Trophoblast cell (in vitro differentiated cells and primary cell): Measurements from ENCODE around the gene BRF1.
A peak's percentile ranks its signal among the peaks of the same experiment; 100 is the strongest.

Source experiments
- DNase-seq, 2 donors: peaks; one replicate each; pipeline ENCODE4 v3.0.0-alpha.2; 2016
- H2AFZ ChIP-seq: 2 replicates; pipeline ENCODE4 v1.6.1; 2013; ENCODE audit warnings: low read length, moderate library complexity, mild to moderate bottlenecking; ENCODE audit not compliant: insufficient read depth, poor library complexity
- H2AK5ac ChIP-seq: 2 replicates; pipeline ENCODE4 v1.6.1; 2013; ENCODE audit warnings: mild to moderate bottlenecking, low read length
- H2BK120ac ChIP-seq: 2 replicates; pipeline ENCODE4 v1.6.1; 2013; ENCODE audit warnings: low read length, mild to moderate bottlenecking, moderate library complexity; ENCODE audit not compliant: insufficient read depth, poor library complexity
- H2BK12ac ChIP-seq: 2 replicates; pipeline ENCODE4 v1.6.1; 2013; ENCODE audit warnings: mild to moderate bottlenecking, low read length, moderate library complexity
- H2BK5ac ChIP-seq: 2 replicates; pipeline ENCODE4 v1.6.1; 2013; ENCODE audit warnings: low read length, low read depth, moderate library complexity, mild to moderate bottlenecking; ENCODE audit not compliant: poor library complexity
- H3K14ac ChIP-seq: 2 replicates; pipeline ENCODE4 v1.6.1; 2013; ENCODE audit warnings: mild to moderate bottlenecking, low read length
- H3K18ac ChIP-seq: 2 replicates; pipeline ENCODE4 v1.6.1; 2013; ENCODE audit warnings: mild to moderate bottlenecking, low read length
- H3K23ac ChIP-seq: 2 replicates; pipeline ENCODE4 v1.6.1; 2013; ENCODE audit warnings: low read length
- H3K27ac ChIP-seq: 2 replicates; pipeline ENCODE4 v1.5.1; 2013; ENCODE audit warnings: low read depth, mild to moderate bottlenecking, inconsistent platforms, low read length, moderate library complexity
- H3K27me3 ChIP-seq: 2 replicates; pipeline ENCODE4 v1.6.1; 2013; ENCODE audit warnings: inconsistent platforms, mild to moderate bottlenecking, low read length, moderate library complexity; ENCODE audit not compliant: insufficient read depth
- H3K36me3 ChIP-seq, 2 experiments: 1 replicate in 1 of 2; 2 replicates in 1 of 2; pipeline ENCODE4 v1.6.1; 2013; ENCODE audit warnings: low read length in 2 of 2, mild to moderate bottlenecking in 2 of 2, moderate library complexity in 1 of 2; ENCODE audit not compliant: insufficient read depth in 2 of 2, control insufficient read depth in 1 of 2
- H3K4ac ChIP-seq: 2 replicates; pipeline ENCODE4 v1.6.1; 2013; ENCODE audit warnings: low read depth, mild to moderate bottlenecking, low read length, moderate library complexity
- H3K4me1 ChIP-seq, 2 experiments: 1 replicate in 1 of 2; 2 replicates in 1 of 2; pipeline ENCODE4 v1.6.1; 2013; ENCODE audit warnings: low read length in 2 of 2, mild to moderate bottlenecking in 2 of 2, moderate library complexity in 1 of 2; ENCODE audit not compliant: insufficient read depth in 2 of 2, control insufficient read depth in 1 of 2
- H3K4me2 ChIP-seq: 2 replicates; pipeline ENCODE4 v1.6.1; 2013; ENCODE audit warnings: inconsistent platforms, mild to moderate bottlenecking, low read length, moderate library complexity
- H3K4me3 ChIP-seq: 2 replicates; pipeline ENCODE4 v1.5.1; 2013; ENCODE audit warnings: mild to moderate bottlenecking, low read depth, low read length, inconsistent platforms
- H3K79me1 ChIP-seq: one replicate; pipeline ENCODE4 v1.6.1; 2013; ENCODE audit warnings: low read length
- H3K79me2 ChIP-seq: 2 replicates; pipeline ENCODE4 v1.6.1; 2013; ENCODE audit warnings: low read length, mild to moderate bottlenecking; ENCODE audit not compliant: control insufficient read depth, insufficient read depth, poor library complexity
- H3K9ac ChIP-seq: 2 replicates; pipeline ENCODE4 v1.6.1; 2013; ENCODE audit warnings: mild to moderate bottlenecking, low read length
- H3K9me3 ChIP-seq: 2 replicates; pipeline ENCODE4 v1.6.1; 2013; ENCODE audit warnings: low read depth, mild to moderate bottlenecking, control low read depth, inconsistent platforms, low read length; ENCODE audit not compliant: insufficient read depth
- H4K12ac ChIP-seq: 2 replicates; pipeline ENCODE4 v1.6.1; 2013; ENCODE audit warnings: low read depth, mild to moderate bottlenecking, low read length, moderate library complexity
- H4K8ac ChIP-seq: 2 replicates; pipeline ENCODE4 v1.6.1; 2013; ENCODE audit warnings: low read depth, mild to moderate bottlenecking, low read length, moderate library complexity
- H4K91ac ChIP-seq: one replicate; pipeline ENCODE4 v1.6.1; 2013; ENCODE audit warnings: low read depth, mild to moderate bottlenecking, low read length, moderate library complexity
- WGBS: extraction: QIAGEN DNeasy Blood & Tissue Kit; methylation state at CpG from one replicate; pipeline ENCODE4 v1.1.7; 2013; ENCODE audit warnings: missing lambda C conversion rate; ENCODE audit not compliant: insufficient read length, insufficient coverage; ENCODE audit errors: extremely low coverage; 5-methylcytosine and 5-hydroxymethylcytosine counted together

BRF1 gene

GRCh38 chr14:105180592-105181548 lies 119.9 kb downstream of the BRF1 start, which contains the start of gene NUDT14:
TSS of gene NUDT14 (minus strand) at chr14:105181312. CDS start at chr14:105181209, 103 bp downstream.
- Histone ChIP-seq H3K27me3 (no peaks in the 10 kb centered on the region), H4K12ac (peak within 1 kb of the TSS; percentile 23), H3K4me1 (peaks cover 2 to 6% of the 10 kb centered on the region in 2 experiments), H2BK12ac (no peak within 1 kb of the TSS), H3K23ac (no peak within 1 kb of the TSS), H3K14ac (peak within 1 kb of the TSS; percentile 53), H3K36me3 (no peaks in the 10 kb centered on the region), H4K91ac (peak within 1 kb of the TSS; percentile 86), H2BK120ac (peak within 1 kb of the TSS; percentile 67), H2AK5ac (no peak within 1 kb of the TSS), H4K8ac (peak within 1 kb of the TSS; percentile 67), H3K79me2 (peaks cover 3% of the 10 kb centered on the region), H3K27ac (no peak within 1 kb of the TSS), H3K4ac (no peak within 1 kb of the TSS), H3K79me1 (peaks cover 2% of the 10 kb centered on the region), H3K4me3 (peak within 1 kb of the TSS; percentile 82), H3K18ac (no peak within 1 kb of the TSS), H3K9me3 (no peaks in the 10 kb centered on the region), H2AFZ (peak within 1 kb of the TSS; percentile 37), H2BK5ac (no peak within 1 kb of the TSS), H3K9ac (no peak within 1 kb of the TSS), H3K4me2 (peak within 1 kb of the TSS; percentile 62)
- peak in 1 of 2 donors; percentile 83 for DNase-seq
- no CpG with 5 or more reads among the region's 106 CpGs for WGBS

GRCh38 chr14:105179191-105179590 lies 121.6 kb downstream of the BRF1 start:
- Histone ChIP-seq H3K9me3 (no peaks in the 10 kb centered on the region), H2AK5ac (no peak overlapping the region), H3K23ac (no peak overlapping the region), H3K27me3 (no peaks in the 10 kb centered on the region), H2BK12ac (no peak overlapping the region), H3K27ac (no peak overlapping the region), H4K91ac (no peak overlapping the region), H3K9ac (no peak overlapping the region), H3K4me2 (no peak overlapping the region), H4K8ac (no peak overlapping the region), H3K14ac (no peak overlapping the region), H3K4ac (no peak overlapping the region), H2BK120ac (no peak overlapping the region), H3K79me1 (peaks cover 2% of the 10 kb centered on the region), H3K36me3 (no peaks in the 10 kb centered on the region), H3K79me2 (peaks cover 3% of the 10 kb centered on the region), H3K4me3 (no peak overlapping the region), H4K12ac (no peak overlapping the region), H2AFZ (no peak overlapping the region), H2BK5ac (no peak overlapping the region), H3K18ac (no peak overlapping the region), H3K4me1 (peaks cover 2 to 6% of the 10 kb centered on the region in 2 experiments)
- DNase-seq: no peak
- WGBS: no CpG with 5 or more reads among the region's 13 CpGs

GRCh38 chr14:105178868-105179140 lies 122.0 kb downstream of the BRF1 start:
- H4K91ac ChIP-seq: no peak overlapping the region
- no peak overlapping the region for H4K8ac ChIP-seq
- H3K9me3 ChIP-seq: no peaks in the 10 kb centered on the region
- no peak overlapping the region for H3K14ac ChIP-seq
- no peak overlapping the region for H3K18ac ChIP-seq
- no peak overlapping the region for H2AFZ ChIP-seq
- no peak overlapping the region for H3K27ac ChIP-seq
- no peak overlapping the region for H4K12ac ChIP-seq
- peaks cover 2 to 6% of the 10 kb centered on the region in 2 experiments for H3K4me1 ChIP-seq
- no peak overlapping the region for H3K4ac ChIP-seq
- H2BK12ac ChIP-seq: no peak overlapping the region
- H3K79me1 ChIP-seq: peaks cover 2% of the 10 kb centered on the region
- DNase-seq: no peak
- no peak overlapping the region for H3K23ac ChIP-seq
- H3K4me2 ChIP-seq: no peak overlapping the region
- peaks cover 3% of the 10 kb centered on the region for H3K79me2 ChIP-seq
- H2BK5ac ChIP-seq: no peak overlapping the region
- no peak overlapping the region for H3K4me3 ChIP-seq
- no peaks in the 10 kb centered on the region for H3K27me3 ChIP-seq
- H3K36me3 ChIP-seq: no peaks in the 10 kb centered on the region
- no peak overlapping the region for H2AK5ac ChIP-seq
- H2BK120ac ChIP-seq: no peak overlapping the region
- H3K9ac ChIP-seq: no peak overlapping the region
- no CpG with 5 or more reads among the region's 11 CpGs for WGBS

GRCh38 chr14:105178069-105178867 lies 122.5 kb downstream of the BRF1 start:
- Histone ChIP-seq H3K4me3 (no peak overlapping the region), H2BK120ac (no peak overlapping the region), H4K8ac (no peak overlapping the region), H2AK5ac (no peak overlapping the region), H2BK12ac (no peak overlapping the region), H3K4me2 (no peak overlapping the region), H3K27ac (no peak overlapping the region), H3K79me2 (peaks cover 3% of the 10 kb centered on the region), H3K9me3 (no peaks in the 10 kb centered on the region), H3K79me1 (peaks cover 2% of the 10 kb centered on the region), H3K4ac (no peak overlapping the region), H3K27me3 (no peaks in the 10 kb centered on the region), H2BK5ac (no peak overlapping the region), H4K91ac (no peak overlapping the region), H3K18ac (no peak overlapping the region), H3K14ac (no peak overlapping the region), H3K23ac (no peak overlapping the region), H2AFZ (no peak overlapping the region), H4K12ac (no peak overlapping the region), H3K4me1 (peaks cover 2 to 6% of the 10 kb centered on the region in 2 experiments), H3K9ac (no peak overlapping the region), H3K36me3 (no peaks in the 10 kb centered on the region)
- no CpG with 5 or more reads among the region's 19 CpGs for WGBS
- DNase-seq: no peak
